ENCODE measurements around the gene TENT5C.

Gene TENT5C

DNA sequence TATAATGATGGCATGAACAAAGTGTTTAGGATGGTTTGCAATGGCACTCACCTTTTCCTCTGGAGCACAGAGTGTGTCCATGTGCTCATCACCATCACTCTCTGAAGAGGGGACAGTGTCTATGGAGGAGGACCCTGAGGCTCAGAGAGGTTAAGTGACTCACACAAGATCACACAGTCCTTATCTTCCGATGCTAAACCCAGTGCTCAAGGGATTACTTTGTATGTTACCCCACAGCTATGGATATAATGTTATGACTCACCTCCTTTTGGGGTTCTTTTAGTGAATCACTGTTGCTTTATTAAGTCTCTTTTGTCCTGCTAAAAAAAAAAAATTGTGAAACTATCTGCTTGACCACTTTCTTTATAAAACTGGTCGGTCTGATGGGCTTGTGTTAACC lies 67.6 kb downstream of the TENT5C start:
- peaks cover 13% of the 10 kb centered on the region for H3K27me3 Mint-ChIP-seq (ENCODE audit: low read depth)
- TF ChIP-seq, protein P1, sequence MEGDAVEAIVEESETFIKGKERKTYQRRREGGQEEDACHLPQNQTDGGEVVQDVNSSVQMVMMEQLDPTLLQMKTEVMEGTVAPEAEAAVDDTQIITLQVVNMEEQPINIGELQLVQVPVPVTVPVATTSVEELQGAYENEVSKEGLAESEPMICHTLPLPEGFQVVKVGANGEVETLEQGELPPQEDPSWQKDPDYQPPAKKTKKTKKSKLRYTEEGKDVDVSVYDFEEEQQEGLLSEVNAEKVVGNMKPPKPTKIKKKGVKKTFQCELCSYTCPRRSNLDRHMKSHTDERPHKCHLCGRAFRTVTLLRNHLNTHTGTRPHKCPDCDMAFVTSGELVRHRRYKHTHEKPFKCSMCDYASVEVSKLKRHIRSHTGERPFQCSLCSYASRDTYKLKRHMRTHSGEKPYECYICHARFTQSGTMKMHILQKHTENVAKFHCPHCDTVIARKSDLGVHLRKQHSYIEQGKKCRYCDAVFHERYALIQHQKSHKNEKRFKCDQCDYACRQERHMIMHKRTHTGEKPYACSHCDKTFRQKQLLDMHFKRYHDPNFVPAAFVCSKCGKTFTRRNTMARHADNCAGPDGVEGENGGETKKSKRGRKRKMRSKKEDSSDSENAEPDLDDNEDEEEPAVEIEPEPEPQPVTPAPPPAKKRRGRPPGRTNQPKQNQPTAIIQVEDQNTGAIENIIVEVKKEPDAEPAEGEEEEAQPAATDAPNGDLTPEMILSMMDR (IDR thresholded peaks at IDR 0.05; ENCODE audit: unreplicated experiment in 3 of 3): no peak
- H3K36me3 Mint-ChIP-seq (ENCODE audit: low read depth): no peaks in the 10 kb centered on the region
- H3K9me3 Mint-ChIP-seq: no peaks in the 10 kb centered on the region
- H3K4me3 Mint-ChIP-seq: no peak overlapping the region
- H3K27ac Mint-ChIP-seq: no peak overlapping the region
- H3K4me1 Mint-ChIP-seq: peaks cover 4% of the 10 kb centered on the region

DNA sequence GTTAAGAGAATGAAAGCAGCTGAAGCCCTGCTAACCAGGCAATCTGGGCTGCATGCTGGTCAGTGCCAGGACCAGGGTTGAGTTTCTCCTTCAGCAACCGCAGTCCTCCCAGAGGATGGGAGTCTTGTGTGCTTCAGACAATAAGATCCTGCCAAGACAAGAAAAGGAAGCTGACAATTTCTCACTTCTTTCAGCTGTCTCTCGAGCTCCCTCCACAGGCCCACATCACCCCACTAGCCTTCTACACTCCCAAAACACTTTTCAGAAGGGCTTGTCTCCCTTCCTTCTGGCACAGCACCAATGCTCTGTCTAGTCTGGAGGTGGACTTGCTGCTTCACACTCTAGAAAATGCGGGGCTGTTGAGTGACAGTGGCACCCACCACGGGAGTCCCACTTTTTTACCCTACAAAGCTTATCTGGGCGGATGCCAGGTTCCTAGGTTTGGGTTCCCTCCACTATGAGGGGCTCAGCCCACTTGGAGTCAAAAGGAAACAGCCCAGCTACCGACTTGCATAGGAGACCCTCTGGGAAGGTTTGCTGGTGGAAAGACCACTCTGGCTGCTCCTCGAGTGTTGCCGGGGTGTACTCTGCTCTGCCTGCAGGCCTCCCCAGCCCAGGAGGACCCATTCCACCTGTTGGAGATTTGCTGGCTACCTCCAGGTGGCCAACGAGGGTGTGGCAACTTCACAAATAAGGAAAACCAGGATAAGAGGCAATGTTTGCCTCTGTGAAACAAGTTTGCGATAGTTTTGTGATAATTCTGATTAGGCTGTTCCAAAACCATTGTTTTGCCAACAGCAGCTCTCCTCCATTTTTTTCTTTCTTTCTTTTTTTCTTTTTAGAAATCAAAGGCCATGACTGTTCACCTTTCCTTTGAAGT lies 68.9 kb downstream of the TENT5C start:
- Mint-ChIP-seq H3K27me3 (ENCODE audit: low read depth) (peaks cover 14% of the 10 kb centered on the region), H3K27ac (no peak overlapping the region), H3K4me3 (no peak overlapping the region), H3K4me1 (peaks cover 4% of the 10 kb centered on the region), H3K36me3 (ENCODE audit: low read depth) (no peaks in the 10 kb centered on the region), H3K9me3 (no peaks in the 10 kb centered on the region)
- TF ChIP-seq, protein P1 (IDR thresholded peaks at IDR 0.05; ENCODE audit: unreplicated experiment in 3 of 3): no peak

DNA sequence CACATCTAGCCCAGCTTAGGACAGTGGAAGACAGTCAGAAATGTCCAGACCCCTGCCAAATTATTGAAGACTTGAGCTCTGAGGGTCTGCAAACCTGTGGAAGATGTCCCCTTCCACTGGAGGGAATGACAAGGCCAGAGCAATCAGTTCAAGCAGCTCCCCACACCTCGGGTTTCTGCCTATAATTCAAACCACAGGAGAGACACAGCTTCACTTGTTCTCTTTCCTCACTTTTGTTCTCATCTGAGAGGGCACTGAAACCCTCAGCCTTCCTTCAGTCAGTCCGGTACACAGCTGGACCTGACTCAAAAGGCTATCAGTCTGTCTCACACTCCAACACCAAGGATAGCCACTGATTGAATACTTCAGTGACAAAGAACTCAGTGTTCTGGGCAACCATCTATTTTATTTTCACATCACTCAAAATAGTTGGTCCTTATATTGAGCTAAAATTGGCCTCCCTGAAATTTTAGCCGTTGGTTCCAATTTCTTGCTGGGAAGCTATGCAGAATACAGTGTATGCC lies 70.1 kb downstream of the TENT5C start:
- no peak overlapping the region for H3K27ac Mint-ChIP-seq
- H3K36me3 Mint-ChIP-seq (ENCODE audit: low read depth): no peaks in the 10 kb centered on the region
- H3K27me3 Mint-ChIP-seq (ENCODE audit: low read depth): peaks cover 13% of the 10 kb centered on the region
- no peaks in the 10 kb centered on the region for H3K9me3 Mint-ChIP-seq
- TF ChIP-seq, protein P1 (IDR thresholded peaks at IDR 0.05; ENCODE audit: unreplicated experiment in 3 of 3): no peak
- H3K4me3 Mint-ChIP-seq: no peak overlapping the region
- peaks cover 4% of the 10 kb centered on the region for H3K4me1 Mint-ChIP-seq

DNA sequence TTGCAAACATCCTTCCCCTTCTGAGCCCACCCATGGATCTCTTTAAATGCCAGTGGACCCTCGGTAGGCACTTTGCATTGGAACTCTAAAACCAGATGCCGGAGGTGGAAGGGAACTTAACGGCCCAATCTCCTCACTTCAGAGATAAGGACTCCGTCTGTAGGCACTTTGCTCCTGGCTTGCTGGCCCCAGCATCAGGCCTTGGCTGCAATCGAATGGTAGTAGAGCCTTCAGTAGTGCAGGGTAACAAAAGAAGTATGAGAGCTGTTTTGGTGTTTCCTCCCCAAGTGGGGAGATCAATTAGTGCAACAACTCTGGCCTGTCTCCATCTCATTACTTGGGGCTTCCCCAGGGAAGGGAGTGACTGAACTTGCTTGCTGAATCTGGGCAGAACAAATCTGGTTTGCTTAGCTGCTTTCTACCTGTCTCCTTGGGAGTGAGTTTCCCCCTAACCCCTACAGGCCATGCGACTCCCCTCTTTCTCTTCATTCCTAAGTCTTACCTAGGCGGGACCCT lies 70.8 kb downstream of the TENT5C start:
- H3K9me3 Mint-ChIP-seq: no peaks in the 10 kb centered on the region
- H3K4me1 Mint-ChIP-seq: peaks cover 4% of the 10 kb centered on the region
- no peaks in the 10 kb centered on the region for H3K36me3 Mint-ChIP-seq (ENCODE audit: low read depth)
- H3K27me3 Mint-ChIP-seq (ENCODE audit: low read depth): peaks cover 13% of the 10 kb centered on the region
- TF ChIP-seq, protein P1 (IDR thresholded peaks at IDR 0.05; ENCODE audit: unreplicated experiment in 3 of 3): no peak
- H3K4me3 Mint-ChIP-seq: no peak overlapping the region
- no peak overlapping the region for H3K27ac Mint-ChIP-seq
